HTERT RPE-1 (cell line): Measurements from ENCODE around the gene PADI6.

Experiments used
- in situ Hi-C: fragments of 300-500 bp; cut with MboI; formaldehyde crosslinking; loops from 4 replicates; pipeline ENCODE4 v1.14.3; 2020; ENCODE audit warnings: low sequenced_read_pairs

The PADI6 gene

DNA sequence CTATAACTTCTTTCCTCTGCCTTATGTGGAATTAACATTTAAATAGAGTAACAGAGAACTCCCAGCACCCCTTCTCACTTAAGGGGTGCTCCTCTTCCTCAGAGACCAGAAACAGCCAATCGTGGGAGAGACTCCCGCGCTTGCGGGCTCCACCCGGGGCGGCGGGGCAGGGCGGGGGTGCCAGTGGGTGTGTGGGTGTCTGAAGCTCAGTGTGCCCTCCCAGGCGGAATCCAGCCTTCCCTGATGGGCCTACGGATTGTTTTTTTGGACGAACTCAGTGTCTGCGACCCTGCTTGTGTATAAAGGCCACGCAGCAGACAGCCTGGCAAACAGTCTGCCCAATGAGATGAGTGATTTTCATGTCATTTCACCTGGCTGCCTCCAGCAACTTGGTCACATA is 61.3 kb downstream of the PADI6 start:
- in situ Hi-C loops, result no loop called here

DNA sequence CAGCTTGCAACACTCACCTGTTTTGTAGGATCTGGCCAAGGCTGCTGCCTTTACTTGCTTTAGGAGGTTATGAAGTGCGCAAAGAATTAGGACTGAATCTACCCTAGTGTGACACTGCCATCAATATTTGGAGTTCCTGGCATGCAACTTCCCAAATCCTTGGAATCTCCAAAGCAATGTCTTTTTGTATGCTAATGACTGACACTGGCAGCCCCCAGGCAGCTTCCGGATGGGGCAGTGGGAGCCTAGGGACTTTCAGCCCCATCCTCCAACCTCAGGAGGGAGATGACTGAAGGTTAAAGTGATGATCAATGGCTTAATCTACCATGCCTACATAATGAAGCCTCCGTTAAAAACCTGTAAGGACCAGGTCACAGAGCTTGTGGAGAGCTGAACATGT is 62.0 kb downstream of the PADI6 start:
- in situ Hi-C loops, result no loop called here

DNA sequence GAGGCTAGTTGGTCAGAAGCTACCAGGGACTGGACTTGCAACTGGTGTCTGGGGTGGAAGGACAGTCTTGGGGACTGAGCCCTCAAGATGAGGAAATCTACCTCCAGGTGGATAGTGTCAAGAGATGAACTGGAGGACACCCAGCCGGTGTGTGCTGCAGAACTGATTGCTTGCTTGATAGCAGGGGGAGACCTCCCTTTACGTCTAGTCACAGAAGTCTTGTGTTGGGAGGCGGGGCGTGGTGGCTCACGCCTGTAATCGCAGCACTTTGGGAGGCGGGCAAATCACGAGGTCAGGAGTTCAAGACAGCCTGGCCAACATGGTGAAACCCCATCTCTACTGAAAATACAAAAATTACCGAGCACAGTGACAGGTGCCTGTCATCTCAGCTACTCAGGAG is 62.6 kb downstream of the PADI6 start:
- in situ Hi-C loops, result no loop called here

DNA sequence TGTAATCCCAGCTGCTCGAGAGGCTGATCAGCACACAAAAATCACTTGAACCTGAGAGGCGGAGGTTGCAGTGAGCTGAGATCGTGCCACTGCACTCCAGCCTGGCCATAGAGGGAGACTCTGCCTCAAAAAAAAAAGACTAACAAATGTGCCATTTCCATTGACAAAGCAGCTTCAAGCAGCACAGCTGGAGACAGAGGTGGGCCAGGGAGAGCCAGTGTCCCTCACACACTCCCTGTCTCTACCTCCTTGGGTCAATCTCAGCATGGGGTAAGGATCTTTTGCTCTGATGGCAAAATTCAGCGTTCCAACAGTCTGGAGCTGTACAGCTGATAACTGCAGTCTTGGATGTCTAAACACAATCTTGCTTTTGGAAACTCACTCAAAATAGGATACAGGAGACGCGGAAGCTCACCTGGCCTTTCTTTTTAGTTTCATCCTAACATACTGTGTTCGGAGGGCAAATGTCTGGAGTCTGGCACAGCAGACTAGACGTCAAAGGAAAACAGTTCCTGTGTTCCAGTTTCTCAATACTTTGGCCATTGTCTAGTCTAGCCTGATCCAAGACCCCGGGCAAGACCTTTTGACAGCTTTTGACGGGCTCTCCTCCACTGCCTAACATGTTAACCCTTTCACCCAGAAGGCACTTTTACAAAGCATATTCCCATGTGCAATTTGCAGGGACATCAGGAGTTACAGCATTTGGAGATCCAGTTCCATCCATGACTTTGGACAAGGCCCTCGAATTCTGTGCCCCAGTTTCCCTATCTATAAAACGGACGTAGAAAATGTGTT is 64.6 kb downstream of the PADI6 start:
- in situ Hi-C loops, result no loop called here

DNA sequence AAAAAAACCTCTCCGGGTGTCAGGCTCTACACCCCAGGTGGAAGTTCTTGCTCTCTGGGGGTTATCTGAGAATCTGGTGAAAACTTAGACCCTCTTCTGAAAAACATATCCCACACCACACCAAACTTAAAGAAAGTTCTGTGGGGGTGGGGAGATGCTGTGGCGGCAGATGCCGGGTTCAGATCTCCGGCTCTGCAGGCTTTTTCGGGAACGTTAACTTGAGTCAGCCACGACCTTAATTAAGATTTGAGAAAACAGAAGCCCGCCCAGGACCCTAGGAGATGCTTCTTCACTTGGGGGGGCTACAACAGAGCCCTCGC is 65.2 kb downstream of the PADI6 start:
- in situ Hi-C loops, result no loop called here

DNA sequence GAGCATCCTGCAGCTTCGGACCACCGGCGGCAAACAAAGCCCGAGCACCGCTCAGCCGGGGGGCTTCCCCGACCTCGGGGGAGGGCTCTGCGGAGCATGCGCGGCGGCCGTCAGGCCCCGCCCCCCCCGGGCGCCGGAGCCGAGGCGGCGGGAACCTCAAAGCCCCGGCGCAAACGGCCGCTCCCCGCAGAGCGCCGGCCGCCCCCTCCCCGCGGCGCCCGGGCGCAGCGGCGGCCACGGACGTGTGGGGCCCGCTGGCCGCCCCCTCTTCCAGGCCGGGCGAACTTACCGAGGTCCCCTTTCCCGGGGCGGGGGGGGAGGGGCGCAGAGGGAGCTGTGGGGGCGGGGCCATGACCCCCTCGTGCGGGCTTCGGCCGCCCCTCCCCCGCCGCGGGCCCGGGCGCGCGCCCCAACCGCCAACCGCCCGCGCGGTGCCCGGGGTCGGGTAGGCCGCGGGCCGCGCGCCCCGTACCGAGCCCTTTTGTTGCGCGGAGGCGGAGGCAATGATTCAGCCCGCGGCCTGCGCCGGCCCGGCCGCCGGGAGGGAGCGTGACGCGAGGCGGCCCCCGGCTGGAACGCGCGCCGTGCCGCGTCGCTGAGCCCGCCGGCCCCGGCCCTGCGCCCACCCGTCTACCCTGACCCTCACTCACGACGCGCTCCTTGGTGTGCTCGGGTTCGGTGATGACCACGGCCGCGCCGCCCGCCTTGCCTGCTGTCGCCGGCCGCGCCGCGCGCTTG is 65.8 kb downstream of the PADI6 start:
- in situ Hi-C loops, result no loop called here

DNA sequence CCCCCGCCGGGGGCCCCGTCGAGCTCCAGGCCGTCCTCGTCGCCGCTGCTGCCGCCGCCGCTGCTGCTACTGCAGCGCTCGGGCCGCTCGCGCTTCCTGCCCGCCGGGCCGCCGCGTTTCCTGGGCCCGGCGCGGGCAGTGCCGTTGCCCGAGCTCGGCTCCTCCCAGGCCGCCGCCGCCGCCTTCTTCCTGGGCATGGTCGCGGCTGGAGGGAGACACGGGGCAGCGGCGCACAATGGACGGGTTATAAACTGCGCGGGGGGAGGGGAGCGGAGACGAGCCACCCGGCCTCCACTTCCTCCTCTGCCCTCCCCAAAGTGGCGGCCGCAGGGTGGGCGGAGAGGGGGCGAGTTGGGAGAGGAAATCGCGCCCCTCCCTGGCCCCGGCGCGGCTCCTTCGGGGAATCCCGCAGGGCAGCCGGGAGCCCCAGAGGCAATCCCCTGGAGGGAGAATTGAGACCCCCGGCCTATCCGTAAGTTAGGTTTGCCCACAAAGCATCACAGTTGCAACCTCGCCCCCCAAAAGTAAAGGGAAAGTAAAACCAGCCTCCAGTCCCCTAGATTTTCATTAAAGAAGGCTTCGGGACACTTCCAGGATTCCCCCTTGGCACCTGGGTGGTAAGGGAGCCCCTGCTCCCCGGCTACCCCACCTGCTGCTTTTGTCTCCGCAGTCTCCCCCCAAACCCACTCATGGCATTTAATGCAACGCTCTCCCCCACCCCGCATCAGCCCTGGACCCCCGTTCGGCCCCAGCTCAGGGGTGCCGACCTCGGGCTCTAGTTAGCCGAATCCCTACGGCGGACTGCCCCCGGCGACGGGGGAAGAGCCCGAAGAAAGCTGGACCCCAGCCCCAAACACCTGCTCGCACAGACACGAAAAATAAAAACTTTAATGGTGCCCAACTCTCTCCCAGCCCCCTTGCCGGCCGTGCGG is 66.6 kb downstream of the PADI6 start:
- in situ Hi-C loops, result no loop called here

DNA sequence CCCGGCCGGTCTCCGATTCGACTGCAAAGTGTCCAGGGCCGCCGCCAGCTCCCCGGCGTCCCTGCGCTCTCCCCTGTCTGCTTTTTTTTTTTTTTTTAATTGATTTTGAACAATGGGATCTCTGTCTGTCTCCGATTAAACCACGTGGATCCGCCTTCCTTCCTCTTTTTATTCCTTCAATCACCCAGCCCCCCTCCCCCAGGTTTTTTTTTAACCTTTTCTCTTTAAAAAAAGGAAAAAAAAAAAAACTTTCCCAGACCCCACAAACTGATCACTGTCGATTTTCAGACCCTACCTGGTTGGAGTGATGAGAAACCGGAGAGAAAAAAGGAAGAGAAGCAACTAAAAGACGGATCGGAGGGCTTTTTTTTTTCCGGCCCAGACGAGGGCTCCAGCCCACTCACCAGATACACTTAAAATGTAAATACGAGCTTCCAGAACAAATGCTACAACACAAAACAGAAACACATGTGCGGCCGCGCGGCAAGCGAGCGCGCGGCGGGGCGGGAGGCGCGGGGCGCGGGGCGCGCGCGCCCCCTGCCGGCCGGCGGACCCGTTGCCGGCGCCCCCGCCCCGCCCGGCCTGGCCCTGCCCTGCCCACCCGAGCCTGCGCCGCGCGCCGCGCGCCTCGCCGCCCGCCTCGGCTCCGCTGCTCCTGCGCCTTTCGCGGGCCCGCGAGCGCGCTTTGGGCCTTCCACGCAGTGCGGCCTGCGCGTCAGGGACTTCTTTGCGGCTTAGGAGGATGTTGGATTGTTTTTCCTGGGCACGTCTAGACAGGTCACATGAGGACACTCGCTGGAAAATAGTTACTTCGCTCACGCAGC is 67.5 kb downstream of the PADI6 start, which contains the start of gene RCC2:
Gene RCC2, minus strand, starts transcription at position 428 of the 824 bp plus-strand sequence. CDS start 1,163 bp downstream, outside the sequence.
- in situ Hi-C loops, result no loop called here

DNA sequence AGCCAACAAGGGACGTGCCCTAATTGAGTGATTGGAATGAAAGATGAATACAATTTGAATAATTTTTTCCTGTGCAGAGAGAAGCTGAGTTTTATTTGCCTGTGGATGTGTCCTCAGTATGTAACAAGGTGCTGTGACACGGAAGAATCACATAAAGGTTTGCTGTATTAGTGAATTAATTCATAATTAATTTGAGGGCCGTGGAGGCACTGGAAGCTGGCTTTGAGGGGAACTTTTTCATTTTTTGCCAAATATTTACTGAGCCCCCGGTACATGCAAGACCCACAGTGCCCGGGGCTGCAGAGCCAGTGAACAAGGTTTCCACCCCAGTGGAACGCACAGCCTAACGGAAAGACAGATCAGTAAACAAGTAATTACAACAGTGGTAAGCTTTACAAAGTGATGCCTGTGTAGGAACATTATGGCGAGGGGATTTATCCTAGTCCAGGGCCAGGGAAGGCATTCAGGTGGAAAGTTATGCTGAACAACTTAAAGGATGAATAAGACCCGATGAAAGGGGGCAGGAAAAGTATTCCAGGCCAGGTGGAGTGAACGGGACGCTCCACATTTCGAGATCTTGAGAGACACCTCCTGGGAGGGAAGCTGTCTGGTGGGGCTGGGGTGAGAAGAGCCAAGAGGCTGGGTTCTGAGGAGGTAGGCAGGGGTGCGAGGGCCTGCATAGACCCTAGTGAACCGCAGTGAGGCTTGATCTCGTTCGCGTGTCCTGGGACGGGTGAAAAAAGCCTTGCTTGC is 68.3 kb downstream of the PADI6 start:
- in situ Hi-C loops, result no loop called here

DNA sequence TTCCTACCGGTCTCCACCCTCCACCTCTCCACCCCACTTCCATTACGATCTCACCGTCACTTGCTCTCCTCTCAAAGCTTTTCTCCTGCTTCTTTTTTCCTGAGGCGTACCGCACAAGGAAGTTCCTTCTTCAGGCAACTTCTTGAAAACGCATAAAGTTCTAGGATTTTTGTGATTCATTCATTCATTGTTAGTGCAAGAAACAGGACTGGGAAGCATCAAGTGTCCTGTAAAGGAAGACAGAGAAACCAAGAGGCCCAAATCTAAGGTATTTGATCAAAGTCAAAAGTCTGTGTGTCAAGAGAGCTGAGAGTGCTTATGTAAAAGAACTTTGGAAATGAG is 68.8 kb downstream of the PADI6 start:
- in situ Hi-C loops, result no loop called here

DNA sequence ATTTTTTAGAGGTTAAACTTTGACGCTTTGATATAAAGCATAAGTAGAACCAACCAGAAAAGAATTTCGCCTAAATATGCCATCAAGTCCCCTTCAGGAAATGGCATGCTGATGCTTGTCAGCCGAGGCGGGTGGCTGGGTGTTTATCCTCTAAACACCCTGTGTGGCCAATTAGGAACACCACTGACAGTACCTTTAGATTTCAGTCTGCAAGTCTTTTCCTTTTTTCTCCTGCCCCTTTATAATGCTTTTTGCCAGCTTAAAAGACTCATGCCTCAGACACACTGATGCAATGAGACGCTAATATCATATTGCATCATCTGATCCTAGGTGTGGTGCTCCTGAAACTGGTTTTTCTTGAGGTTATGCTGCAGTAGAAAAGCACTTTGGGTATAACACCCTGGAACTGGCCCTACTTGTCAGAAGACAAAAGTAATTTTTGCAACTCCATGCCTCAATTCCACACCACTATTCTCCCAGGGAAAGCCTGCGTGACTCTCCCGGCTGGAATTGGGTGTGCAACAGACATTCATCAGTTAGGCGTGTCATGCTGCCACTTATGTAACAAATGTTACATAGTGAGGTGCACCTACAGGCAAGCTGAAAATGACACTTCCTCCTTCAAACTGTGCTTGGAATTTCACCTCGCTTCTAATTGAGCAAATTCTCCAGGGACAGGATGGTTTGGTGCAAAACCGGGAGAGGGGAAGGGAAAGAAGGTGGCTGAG is 69.4 kb downstream of the PADI6 start:
- in situ Hi-C loops, result no loop called here

DNA sequence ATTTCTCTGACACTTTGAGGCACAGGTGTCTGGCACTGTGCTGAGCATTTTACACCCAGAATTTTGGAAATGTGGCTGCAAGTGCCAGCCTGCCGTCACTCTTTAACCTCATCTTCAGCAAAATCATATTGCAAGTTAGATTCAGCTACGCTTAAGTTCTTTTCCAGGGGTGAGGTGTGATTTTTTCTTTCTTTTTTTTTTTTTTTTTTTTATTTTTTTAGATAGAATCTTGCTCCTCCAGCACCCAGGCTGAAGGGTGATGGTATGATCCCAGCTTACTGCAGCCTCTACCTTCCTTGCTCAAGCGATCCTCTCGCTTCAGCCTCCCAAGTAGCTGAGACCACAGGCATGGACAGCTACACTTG is 70.0 kb downstream of the PADI6 start:
- in situ Hi-C loops, result no loop called here

DNA sequence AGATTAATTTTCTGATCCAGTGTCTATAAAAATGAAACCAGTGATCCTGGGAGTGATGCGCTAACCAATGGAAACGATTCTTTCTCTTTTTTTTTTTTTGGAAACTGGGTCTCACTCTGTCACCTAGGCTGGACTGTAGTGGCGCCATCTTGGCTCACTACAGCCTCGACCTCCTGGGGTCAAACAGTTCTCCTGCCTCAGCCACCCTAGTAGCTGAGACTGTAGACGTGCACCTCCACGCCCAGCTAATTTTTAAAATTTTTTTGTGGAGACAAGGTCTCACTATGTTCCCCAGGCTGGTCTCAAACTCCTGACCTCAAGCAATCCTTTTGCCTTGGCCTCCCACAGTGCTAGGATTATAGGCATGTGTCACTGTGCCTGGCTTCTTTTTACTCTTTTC is 70.8 kb downstream of the PADI6 start:
- in situ Hi-C loops, result no loop called here

DNA sequence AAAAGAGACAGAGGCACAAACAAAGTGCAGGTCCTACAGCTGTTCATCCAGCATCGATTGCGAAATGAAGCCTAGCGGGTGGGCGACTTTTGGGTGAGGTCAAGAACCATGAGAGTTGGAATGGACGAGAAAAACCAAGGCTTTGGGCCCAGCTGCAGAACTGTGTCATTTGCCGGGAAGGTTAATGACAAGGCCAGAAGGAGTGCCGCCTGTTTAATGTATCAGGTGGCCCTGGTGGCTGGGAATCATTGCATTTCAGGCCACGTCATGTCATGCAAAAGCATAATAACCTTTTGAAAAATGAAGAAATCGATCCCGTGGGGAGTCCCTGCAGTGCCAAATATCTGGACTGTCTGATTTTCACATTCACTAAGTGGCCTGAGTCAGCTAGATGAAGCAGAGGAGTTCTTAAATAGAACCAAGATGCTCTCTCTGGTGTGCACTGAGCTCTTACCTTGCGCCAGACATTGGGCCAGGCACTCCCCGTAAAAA is 75.6 kb downstream of the PADI6 start:
- in situ Hi-C loops, result no loop called here
